Measurements from ENCODE around the gene CGB5. TPM values are rescaled to one million over a fixed set of nuclear protein-coding genes. Genes with fewer than 3 reads are reported as not detected.

CGB5 gene
- total and polyA plus RNA-seq, 2 donors (not counting 3 experiments of a cell fraction or from before 2014, with no cell fraction given), result not detected

DNA sequence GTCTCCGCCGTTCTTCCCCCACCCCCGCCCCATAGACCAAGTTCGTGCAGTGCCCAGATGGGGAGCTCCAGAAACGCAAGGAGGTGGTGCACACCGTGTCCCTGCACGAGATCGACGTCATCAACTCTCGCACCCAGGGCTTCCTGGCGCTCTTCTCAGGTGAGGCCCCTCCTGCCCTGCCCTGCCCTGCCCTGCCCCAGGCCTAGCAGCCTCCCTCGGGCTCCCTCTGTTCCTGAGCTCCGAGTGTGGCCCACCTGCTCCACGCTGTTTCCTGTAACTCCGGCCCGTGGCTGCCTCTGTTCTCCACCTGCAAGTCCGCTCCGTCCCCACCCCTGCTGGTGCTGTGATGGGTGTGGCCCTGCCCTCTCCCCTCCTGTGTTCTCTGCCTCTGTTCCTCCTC, 33.2 kb upstream of the CGB5 start:
- no peaks in the 10 kb centered on the region for H3K27me3 ChIP-seq (ENCODE audit: control insufficient read depth in 2 of 2, insufficient read depth in 2 of 2, low read length in 2 of 2)
- no peaks in the 10 kb centered on the region for H3K4me1 ChIP-seq (ENCODE audit: control insufficient read depth, extremely low read depth, insufficient read depth, low read length)
- H3K27ac ChIP-seq (ENCODE audit: insufficient read depth, low read depth, low read length), result no peak overlapping the region
- POLR2A ChIA-PET, result no interaction called here
- dilution Hi-C loops (cut with MboI; ENCODE audit: extremely low pct_ligation_motif_present, low sequenced_read_pairs), result no loop called here
- no peak overlapping the region for H3K4me2 ChIP-seq (ENCODE audit: insufficient read depth, low read length)
- H3K9me1 ChIP-seq (replicated peaks; ENCODE audit: control insufficient read depth, extremely low read depth, insufficient read depth, low read length), result no peaks in the 10 kb centered on the region
- FAIRE-seq (no peak), DNase-seq (ENCODE audit: low read depth, low spot score) (no peak)
- H4K20me1 ChIP-seq (replicated peaks; ENCODE audit: control insufficient read depth, extremely low read depth, insufficient read depth, low read length), result no peaks in the 10 kb centered on the region
- H3K79me2 ChIP-seq (ENCODE audit: control insufficient read depth, insufficient read depth, low read length), result no peaks in the 10 kb centered on the region
- BruUV-seq (replicated peaks), result no TSS peak
- H3K36me3 ChIP-seq (ENCODE audit: control insufficient read depth in 2 of 2, extremely low read depth in 1 of 2, insufficient read depth in 2 of 2, low read length in 2 of 2), result peaks cover 0 to 38% of the 10 kb centered on the region in 2 experiments
- no peak overlapping the region for H3K4me3 ChIP-seq (replicated peaks in 1 of 3; ENCODE audit: insufficient read depth in 1 of 3, low read depth in 1 of 3, low read length in 3 of 3)
- H3K9me3 ChIP-seq (replicated peaks; ENCODE audit: control insufficient read depth, insufficient read depth, low read length), result no peaks in the 10 kb centered on the region
- CTCF ChIA-PET, result interaction anchor here (1.6 to 7.2 kb wide), 2 partner anchors 10 to 188 kb away, joined by 7 to 59 read pairs; no protein-coding TSS in a partner anchor
- H3K9ac ChIP-seq (replicated peaks; ENCODE audit: extremely low read depth, insufficient read depth, low read length), result no peak overlapping the region
- intact Hi-C loops (cut with micrococcal nuclease), result no loop called here
- H2AFZ ChIP-seq (ENCODE audit: low read depth, low read length), result no peak overlapping the region
- TF ChIP-seq, protein P1, sequence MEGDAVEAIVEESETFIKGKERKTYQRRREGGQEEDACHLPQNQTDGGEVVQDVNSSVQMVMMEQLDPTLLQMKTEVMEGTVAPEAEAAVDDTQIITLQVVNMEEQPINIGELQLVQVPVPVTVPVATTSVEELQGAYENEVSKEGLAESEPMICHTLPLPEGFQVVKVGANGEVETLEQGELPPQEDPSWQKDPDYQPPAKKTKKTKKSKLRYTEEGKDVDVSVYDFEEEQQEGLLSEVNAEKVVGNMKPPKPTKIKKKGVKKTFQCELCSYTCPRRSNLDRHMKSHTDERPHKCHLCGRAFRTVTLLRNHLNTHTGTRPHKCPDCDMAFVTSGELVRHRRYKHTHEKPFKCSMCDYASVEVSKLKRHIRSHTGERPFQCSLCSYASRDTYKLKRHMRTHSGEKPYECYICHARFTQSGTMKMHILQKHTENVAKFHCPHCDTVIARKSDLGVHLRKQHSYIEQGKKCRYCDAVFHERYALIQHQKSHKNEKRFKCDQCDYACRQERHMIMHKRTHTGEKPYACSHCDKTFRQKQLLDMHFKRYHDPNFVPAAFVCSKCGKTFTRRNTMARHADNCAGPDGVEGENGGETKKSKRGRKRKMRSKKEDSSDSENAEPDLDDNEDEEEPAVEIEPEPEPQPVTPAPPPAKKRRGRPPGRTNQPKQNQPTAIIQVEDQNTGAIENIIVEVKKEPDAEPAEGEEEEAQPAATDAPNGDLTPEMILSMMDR (IDR thresholded peaks at IDR 0.05; ENCODE audit: extremely low read depth in 1 of 2, insufficient read depth in 1 of 2, low read depth in 1 of 2, low read length in 2 of 2), result no peak
- TF ChIP-seq MYC (IDR thresholded peaks at IDR 0.05; ENCODE audit: low read depth, low read length) (no peak), MAX (IDR thresholded peaks at IDR 0.05; ENCODE audit: insufficient read depth, insufficient read length) (no peak), POLR2A (IDR thresholded peaks at IDR 0.05; ENCODE audit: low read depth, low read length) (no peak), POLR2AphosphoS5 (IDR thresholded peaks at IDR 0.05; ENCODE audit: insufficient read depth, low read depth, low read length) (no peak), GATA2 (IDR thresholded peaks at IDR 0.05; ENCODE audit: insufficient read depth, insufficient read length, low read depth, low read length) (no peak), FOS (IDR thresholded peaks at IDR 0.05; ENCODE audit: borderline replicate concordance, insufficient read depth, low read length) (no peak), EZH2 (IDR thresholded peaks at IDR 0.05; ENCODE audit: borderline replicate concordance, low read depth, low read length, severe bottlenecking) (no peak), JUN (IDR thresholded peaks at IDR 0.05; ENCODE audit: borderline replicate concordance, insufficient read depth, insufficient read length, low read depth) (no peak)
